Measurements from ENCODE around the gene INPP5J. TPM values are rescaled to one million over a fixed set of nuclear protein-coding genes. Genes with fewer than 3 reads are reported as not detected.

Gene INPP5J
- total RNA-seq, 3 donors from 2014 or later (not counting 1 experiment from before 2014, with no cell fraction given): not detected

DNA sequence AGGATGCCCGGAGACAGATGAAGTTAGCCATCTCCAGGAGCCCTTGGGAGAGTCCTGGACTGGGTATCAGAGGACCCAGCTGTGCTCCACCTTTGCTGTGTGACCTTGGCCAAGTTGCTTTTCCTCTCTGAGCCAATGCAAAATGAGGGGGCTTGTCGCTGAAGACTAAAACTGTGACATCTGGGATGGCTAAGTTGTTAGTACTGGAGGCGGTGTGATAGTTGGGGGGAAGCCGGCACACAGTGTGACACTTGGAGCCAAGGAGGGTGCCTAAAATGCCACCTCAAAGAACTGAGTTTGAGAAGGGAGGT lies 481 bp downstream of the INPP5J start:
- no peaks in the 10 kb centered on the region for H3K9me3 ChIP-seq (ENCODE audit: control insufficient read depth, insufficient read depth, low read length)
- 91% methylated on average over 4 of the region's 4 CpGs for WGBS (ENCODE audit: insufficient coverage)
- intact Hi-C loops (cut with micrococcal nuclease): no loop called here
- Mint-ChIP-seq H3K36me3 (no peaks in the 10 kb centered on the region), H3K4me3 (no peak overlapping the region), H3K4me1 (no peaks in the 10 kb centered on the region), H3K27ac (no peak overlapping the region), H3K9me3 (no peaks in the 10 kb centered on the region), H3K27me3 (ENCODE audit: low read depth in 2 of 2) (no peaks in the 10 kb centered on the region)
- H3K27me3 ChIP-seq (ENCODE audit: control insufficient read depth, insufficient read depth, low read length): no peaks in the 10 kb centered on the region
- no peak overlapping the region for H3K4me3 ChIP-seq (ENCODE audit: low read length)
- H3K36me3 ChIP-seq (ENCODE audit: control insufficient read depth, insufficient read depth, low read length): no peaks in the 10 kb centered on the region
- DNase-seq: no peak
- TF ChIP-seq, protein P1, sequence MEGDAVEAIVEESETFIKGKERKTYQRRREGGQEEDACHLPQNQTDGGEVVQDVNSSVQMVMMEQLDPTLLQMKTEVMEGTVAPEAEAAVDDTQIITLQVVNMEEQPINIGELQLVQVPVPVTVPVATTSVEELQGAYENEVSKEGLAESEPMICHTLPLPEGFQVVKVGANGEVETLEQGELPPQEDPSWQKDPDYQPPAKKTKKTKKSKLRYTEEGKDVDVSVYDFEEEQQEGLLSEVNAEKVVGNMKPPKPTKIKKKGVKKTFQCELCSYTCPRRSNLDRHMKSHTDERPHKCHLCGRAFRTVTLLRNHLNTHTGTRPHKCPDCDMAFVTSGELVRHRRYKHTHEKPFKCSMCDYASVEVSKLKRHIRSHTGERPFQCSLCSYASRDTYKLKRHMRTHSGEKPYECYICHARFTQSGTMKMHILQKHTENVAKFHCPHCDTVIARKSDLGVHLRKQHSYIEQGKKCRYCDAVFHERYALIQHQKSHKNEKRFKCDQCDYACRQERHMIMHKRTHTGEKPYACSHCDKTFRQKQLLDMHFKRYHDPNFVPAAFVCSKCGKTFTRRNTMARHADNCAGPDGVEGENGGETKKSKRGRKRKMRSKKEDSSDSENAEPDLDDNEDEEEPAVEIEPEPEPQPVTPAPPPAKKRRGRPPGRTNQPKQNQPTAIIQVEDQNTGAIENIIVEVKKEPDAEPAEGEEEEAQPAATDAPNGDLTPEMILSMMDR (IDR thresholded peaks at IDR 0.05): no peak
- no peaks in the 10 kb centered on the region for H3K4me1 ChIP-seq (ENCODE audit: control insufficient read depth, insufficient read depth, low read length)
- H3K27ac ChIP-seq (ENCODE audit: low read length): no peak overlapping the region
- ATAC-seq: no peak

DNA sequence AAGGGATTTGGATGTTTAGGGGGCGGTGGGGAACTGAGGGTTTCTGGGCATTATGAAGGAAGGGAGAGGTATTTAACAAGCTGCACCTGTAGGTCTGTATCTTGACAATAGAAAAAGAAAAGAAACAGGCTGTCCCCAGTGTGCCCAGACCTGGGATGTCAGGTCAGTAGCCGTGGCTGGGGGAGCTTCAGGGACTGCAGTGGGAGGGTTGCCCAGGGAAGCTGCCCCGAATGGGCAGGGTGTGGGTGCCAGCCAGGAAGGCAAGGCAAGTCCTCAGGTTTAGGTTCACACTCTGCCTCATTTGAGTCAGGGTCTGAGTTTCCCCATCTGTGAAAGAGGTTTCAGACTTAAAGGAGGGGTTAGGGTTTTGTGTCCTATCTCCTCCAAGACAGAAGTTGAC lies 1.5 kb downstream of the INPP5J start:
- DNase-seq (no peak), ATAC-seq (no peak)
- H3K4me3 Mint-ChIP-seq: no peak overlapping the region
- no peaks in the 10 kb centered on the region for H3K4me1 Mint-ChIP-seq
- H3K9me3 Mint-ChIP-seq: no peaks in the 10 kb centered on the region
- H3K27me3 ChIP-seq (ENCODE audit: control insufficient read depth, insufficient read depth, low read length): no peaks in the 10 kb centered on the region
- intact Hi-C loops (cut with micrococcal nuclease): no loop called here
- H3K36me3 Mint-ChIP-seq: no peaks in the 10 kb centered on the region
- no peaks in the 10 kb centered on the region for H3K27me3 Mint-ChIP-seq (ENCODE audit: low read depth in 2 of 2)
- no peaks in the 10 kb centered on the region for H3K4me1 ChIP-seq (ENCODE audit: control insufficient read depth, insufficient read depth, low read length)
- H3K27ac Mint-ChIP-seq: no peak overlapping the region
- WGBS (ENCODE audit: insufficient coverage): 81% methylated on average over 3 of the region's 3 CpGs
- H3K9me3 ChIP-seq (ENCODE audit: control insufficient read depth, insufficient read depth, low read length): no peaks in the 10 kb centered on the region
- H3K36me3 ChIP-seq (ENCODE audit: control insufficient read depth, insufficient read depth, low read length): no peaks in the 10 kb centered on the region
- no peak overlapping the region for H3K4me3 ChIP-seq (ENCODE audit: low read length)
- TF ChIP-seq, protein P1 (IDR thresholded peaks at IDR 0.05): no peak
- no peak overlapping the region for H3K27ac ChIP-seq (ENCODE audit: low read length)

DNA sequence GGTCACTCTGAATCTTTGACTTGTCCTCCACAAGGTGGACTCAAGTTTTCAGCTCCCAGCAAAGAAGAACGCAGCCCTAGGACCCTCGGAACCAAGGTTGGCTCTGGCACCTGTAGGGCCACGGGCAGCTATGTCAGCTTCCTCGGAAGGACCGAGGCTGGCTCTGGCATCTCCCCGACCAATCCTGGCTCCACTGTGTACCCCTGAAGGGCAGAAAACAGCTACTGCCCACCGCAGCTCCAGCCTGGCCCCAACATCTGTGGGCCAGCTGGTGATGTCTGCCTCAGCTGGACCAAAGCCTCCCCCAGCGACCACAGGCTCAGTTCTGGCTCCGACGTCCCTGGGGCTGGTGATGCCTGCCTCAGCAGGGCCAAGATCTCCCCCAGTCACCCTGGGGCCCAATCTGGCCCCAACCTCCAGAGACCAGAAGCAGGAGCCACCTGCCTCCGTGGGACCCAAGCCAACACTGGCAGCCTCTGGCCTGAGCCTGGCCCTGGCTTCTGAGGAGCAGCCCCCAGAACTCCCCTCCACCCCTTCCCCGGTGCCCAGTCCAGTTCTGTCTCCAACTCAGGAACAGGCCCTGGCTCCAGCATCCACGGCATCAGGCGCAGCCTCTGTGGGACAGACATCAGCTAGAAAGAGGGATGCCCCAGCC lies 2.2 kb downstream of the INPP5J start:
- TF ChIP-seq, protein P1 (IDR thresholded peaks at IDR 0.05): no peak
- Histone ChIP-seq H3K36me3 (ENCODE audit: control insufficient read depth, insufficient read depth, low read length) (no peaks in the 10 kb centered on the region), H3K27me3 (ENCODE audit: control insufficient read depth, insufficient read depth, low read length) (no peaks in the 10 kb centered on the region), H3K4me3 (ENCODE audit: low read length) (no peak overlapping the region), H3K9me3 (ENCODE audit: control insufficient read depth, insufficient read depth, low read length) (no peaks in the 10 kb centered on the region), H3K27ac (ENCODE audit: low read length) (no peak overlapping the region), H3K4me1 (ENCODE audit: control insufficient read depth, insufficient read depth, low read length) (no peaks in the 10 kb centered on the region)
- H3K27ac Mint-ChIP-seq: no peak overlapping the region
- no peaks in the 10 kb centered on the region for H3K4me1 Mint-ChIP-seq
- H3K36me3 Mint-ChIP-seq: no peaks in the 10 kb centered on the region
- WGBS (ENCODE audit: insufficient coverage): 87% methylated on average over 14 of the region's 14 CpGs
- DNase-seq (no peak), ATAC-seq (no peak)
- H3K9me3 Mint-ChIP-seq: no peaks in the 10 kb centered on the region
- H3K27me3 Mint-ChIP-seq (ENCODE audit: low read depth in 2 of 2): no peaks in the 10 kb centered on the region
- H3K4me3 Mint-ChIP-seq: no peak overlapping the region
- intact Hi-C loops (cut with micrococcal nuclease): no loop called here

DNA sequence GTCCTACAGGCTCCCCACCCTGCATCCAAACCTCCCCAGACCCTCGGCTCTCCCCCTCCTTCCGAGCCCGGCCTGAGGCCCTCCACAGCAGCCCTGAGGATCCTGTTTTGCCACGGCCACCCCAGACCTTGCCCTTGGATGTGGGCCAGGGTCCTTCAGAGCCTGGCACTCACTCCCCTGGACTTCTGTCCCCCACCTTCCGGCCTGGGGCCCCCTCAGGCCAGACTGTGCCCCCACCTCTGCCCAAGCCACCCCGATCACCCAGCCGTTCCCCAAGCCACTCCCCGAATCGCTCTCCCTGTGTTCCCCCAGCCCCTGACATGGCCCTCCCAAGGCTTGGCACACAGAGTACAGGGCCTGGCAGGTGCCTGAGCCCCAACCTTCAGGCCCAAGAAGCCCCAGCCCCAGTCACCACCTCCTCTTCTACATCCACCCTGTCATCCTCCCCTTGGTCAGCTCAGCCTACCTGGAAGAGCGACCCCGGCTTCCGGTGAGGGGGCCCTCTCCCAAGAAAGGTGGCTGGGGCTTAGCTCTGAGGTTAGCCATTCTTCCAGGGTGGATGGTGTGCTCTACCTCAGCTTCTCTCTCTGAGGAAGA lies 2.9 kb downstream of the INPP5J start:
- Histone ChIP-seq H3K9me3 (ENCODE audit: control insufficient read depth, insufficient read depth, low read length) (no peaks in the 10 kb centered on the region), H3K4me3 (ENCODE audit: low read length) (no peak overlapping the region), H3K27ac (ENCODE audit: low read length) (no peak overlapping the region), H3K36me3 (ENCODE audit: control insufficient read depth, insufficient read depth, low read length) (no peaks in the 10 kb centered on the region), H3K4me1 (ENCODE audit: control insufficient read depth, insufficient read depth, low read length) (no peaks in the 10 kb centered on the region), H3K27me3 (ENCODE audit: control insufficient read depth, insufficient read depth, low read length) (no peaks in the 10 kb centered on the region)
- TF ChIP-seq, protein P1 (IDR thresholded peaks at IDR 0.05): no peak
- Mint-ChIP-seq H3K27me3 (ENCODE audit: low read depth in 2 of 2) (no peaks in the 10 kb centered on the region), H3K4me1 (no peaks in the 10 kb centered on the region), H3K9me3 (no peaks in the 10 kb centered on the region), H3K4me3 (no peak overlapping the region), H3K27ac (no peak overlapping the region), H3K36me3 (no peaks in the 10 kb centered on the region)
- 88% methylated on average over 12 of the region's 12 CpGs for WGBS (ENCODE audit: insufficient coverage)
- no peak for ATAC-seq
- intact Hi-C loops (cut with micrococcal nuclease): no loop called here
- DNase-seq: no peak
